Inflammatory macrophage treated with lipopolysaccharide for 4 hours (primary cell): ENCODE results near the gene SIGLEC7.
A peak's percentile ranks its signal among the peaks of the same experiment; 100 is the strongest.

ENCODE experiments used
- DNase-seq: peaks from one replicate; pipeline ENCODE4 v3.0.0-alpha.2; 2020

Gene SIGLEC7

DNA sequence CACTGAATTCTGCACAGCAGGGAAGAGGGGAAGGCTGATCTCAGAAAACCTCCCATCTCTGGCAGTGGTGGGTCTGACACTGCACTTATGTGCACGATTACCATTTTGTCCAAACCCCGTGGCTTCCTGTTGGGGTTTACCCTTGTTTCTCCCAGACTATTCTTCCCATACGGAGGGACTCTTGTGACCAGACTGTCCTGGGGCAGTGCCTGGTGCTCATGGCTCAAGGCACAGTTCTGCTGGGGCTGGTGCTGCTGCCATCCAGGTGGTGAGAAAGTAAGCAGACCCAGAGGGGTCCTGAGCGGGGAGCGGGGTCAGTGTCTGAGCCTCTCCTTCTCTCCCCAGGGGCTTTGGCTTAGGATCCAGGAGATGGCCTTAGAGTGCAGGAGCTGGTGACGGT, 22.5 kb upstream of the SIGLEC7 start:
- DNase-seq: peak; percentile 86

DNA sequence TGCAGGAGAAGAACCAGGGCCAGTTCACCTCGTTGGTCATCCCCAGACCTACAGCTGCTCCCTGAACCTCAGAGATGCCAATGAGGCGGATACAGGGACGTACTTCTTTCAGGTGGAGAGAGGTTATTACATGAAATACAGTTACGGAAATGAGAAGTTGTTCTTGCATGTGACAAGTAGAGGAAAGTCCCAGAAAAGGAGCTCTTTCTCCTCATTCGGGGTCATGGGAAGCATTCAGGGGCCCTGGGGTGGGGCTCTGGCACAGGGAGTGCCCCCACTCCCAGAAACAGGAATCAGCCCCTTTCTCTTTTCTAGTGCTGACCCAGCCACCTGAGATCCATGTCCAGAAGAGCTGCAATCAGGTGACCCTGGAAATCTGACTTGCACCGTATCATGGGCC, 21.9 kb upstream of the SIGLEC7 start:
- peak; percentile 73 for DNase-seq

DNA sequence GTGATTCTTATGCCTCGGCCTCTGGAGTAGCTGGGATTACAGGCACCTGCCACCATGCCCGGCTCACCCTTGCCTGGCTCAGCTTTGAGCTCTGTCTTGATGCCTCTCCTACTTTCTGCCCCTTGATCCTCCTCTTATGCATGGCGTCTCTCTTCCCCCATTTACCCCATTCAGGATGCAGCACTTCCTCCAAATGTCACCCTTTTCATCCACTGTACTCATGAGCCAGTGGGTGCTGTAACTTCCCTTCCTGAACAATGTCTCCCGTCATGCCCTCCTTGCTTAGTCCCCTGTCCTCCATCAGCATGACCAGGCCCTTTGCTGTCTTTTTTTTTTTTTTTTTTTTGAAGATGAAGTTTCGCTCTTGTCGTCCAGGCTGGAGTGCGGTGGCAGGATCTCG, 20.8 kb upstream of the SIGLEC7 start:
- peak; percentile 87 for DNase-seq

DNA sequence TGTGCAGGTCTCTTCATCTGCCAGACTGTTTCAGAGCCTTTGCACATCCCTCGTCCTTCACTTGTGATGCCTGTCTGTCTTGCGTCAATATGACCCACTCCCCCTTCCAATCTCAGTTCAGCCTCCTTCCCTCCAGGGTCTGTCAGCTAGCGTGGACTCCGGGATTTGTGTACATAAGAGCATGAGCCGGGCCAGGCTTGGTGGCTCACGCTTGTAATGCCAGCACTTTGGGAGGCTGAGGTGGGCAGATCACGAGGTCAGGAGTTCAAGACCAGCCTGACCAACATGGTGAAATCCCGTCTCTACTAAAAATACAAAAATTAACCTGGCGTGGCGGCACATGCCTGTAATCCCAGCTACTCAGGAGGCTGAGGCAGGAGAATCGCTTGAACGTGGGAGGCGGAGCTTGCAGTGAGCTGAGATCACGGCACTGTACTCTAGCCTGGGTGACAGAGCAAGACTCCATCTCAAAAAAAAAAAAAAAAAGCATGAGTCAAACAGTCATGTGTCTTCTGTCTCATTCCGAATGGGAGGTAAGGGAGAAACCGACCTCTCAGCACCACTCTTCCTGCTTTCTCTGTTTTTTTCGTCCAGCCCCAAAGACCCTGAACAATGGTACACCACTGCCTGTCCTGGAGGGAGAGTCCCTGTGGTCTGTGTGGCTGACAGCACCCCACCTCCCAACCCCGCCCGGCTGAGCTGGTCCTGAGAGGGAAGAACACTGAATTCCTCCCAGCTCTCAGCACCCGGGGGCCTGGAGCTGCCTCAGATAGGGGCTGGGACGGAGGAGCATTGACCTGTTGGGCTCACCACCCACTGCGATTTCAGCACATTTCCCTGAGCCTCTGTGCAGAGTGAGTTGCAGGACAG, 19.8 kb upstream of the SIGLEC7 start:
- DNase-seq: peak; percentile 90

DNA sequence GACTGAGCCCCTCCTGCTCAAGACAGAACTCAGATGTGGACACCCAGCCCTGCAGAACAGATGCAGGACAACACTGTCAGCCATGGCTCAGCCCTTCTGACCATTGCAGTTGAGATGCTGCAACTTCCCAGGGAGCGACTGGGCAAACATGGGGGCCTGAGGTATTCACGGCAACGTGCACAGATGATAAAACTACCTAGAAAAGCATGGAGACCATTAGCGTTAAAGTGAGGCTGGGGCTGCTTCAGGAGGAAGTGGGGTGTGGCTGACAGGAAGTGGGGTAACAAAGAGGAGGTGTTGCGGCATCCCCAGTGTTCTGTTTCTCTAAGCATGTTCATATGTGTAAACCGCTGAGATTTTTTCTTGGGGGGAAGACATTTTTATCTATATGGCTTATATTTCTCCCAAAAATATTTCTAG, 18.7 kb upstream of the SIGLEC7 start:
- peak; percentile 87 for DNase-seq

DNA sequence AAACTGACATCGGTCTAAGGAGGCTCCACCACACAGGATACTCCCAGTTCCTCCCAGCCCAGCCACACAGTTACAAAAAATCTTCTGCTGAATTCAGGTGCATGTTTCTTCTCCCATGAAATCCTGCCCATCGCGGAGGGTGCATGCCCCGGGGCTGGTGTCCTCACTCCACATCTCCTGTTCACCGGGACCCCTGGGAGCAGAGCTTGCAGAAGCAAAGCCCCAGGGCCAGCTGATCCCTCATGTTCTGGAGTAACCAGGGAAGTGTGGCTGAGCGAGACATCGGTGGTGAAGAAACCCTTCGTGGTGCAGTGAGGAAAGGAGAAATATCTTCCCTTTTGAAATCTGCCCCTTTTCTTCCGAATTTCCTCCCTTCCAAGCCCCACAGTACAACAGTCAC, 18.3 kb upstream of the SIGLEC7 start:
- peak; percentile 66 for DNase-seq

DNA sequence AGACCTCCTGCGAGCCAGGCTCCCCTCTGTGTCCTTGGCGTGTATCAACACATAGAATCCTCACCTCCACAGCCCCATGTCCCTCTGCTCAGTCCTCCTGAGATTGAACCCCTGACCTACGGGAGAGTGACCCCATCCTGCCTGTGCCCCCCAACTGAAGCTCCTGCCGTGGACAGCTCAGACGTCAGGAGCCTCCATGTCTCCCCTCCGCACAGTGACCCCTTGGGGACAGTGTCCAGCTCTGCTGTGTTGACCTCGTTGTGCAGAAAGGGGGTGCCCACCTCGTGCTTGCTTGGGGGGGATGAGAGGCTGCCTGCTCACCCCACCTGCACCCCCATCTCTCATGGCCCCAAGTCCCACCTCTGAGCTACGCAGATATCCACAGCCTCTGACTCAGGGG, 17.9 kb upstream of the SIGLEC7 start:
- no peak for DNase-seq

DNA sequence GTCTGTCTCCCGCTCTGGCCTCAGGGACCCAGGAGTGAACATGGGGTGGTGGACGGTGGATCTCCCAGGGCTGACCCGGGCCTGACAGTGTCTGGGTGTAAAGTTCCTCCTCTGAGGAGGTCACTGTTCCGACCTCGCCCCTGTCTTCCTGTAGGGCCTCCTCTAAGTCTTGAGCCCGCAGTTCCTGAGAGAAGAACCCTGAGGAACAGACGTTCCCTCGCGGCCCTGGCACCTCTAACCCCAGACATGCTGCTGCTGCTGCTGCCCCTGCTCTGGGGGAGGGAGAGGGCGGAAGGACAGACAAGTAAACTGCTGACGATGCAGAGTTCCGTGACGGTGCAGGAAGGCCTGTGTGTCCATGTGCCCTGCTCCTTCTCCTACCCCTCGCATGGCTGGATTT, 17.4 kb upstream of the SIGLEC7 start, which contains the start of gene SIGLEC9:
Gene SIGLEC9 (plus strand): TSS at position 178 of the 400 bp plus-strand sequence. CDS start 69 bp downstream, at position 247.
- DNase-seq: peak; percentile 67

DNA sequence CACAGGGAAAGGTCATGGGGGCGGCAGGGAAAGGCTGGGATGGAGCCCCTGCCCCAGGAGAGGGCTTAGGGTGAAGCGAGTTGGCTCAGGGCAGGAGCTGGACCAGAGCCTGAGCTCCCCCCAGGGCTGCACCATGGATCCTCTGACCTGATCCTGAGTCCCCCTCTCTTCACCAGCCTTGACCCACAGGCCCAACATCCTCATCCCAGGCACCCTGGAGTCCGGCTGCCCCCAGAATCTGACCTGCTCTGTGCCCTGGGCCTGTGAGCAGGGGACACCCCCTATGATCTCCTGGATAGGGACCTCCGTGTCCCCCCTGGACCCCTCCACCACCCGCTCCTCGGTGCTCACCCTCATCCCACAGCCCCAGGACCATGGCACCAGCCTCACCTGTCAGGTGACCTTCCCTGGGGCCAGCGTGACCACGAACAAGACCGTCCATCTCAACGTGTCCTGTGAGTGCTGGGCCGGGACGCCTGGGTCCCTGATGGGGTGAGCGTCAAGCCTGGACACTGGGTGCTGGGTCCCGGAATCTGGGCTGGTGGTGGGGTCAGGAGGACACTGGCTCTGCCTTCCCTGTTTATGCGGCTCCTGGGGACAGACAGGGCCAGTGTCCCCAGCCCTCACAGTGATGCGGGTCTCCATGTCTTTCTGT, 16.6 kb upstream of the SIGLEC7 start:
- DNase-seq: no peak

DNA sequence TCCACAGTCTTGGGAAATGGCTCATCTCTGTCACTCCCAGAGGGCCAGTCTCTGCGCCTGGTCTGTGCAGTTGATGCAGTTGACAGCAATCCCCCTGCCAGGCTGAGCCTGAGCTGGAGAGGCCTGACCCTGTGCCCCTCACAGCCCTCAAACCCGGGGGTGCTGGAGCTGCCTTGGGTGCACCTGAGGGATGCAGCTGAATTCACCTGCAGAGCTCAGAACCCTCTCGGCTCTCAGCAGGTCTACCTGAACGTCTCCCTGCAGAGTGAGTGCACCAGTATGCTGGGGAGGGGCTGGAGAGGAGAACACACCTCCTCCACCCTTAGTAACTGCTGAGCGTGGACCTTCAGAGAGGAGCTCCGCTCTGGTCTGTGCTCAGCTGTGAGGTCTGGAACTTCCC, 15.1 kb upstream of the SIGLEC7 start:
- DNase-seq: no peak

DNA sequence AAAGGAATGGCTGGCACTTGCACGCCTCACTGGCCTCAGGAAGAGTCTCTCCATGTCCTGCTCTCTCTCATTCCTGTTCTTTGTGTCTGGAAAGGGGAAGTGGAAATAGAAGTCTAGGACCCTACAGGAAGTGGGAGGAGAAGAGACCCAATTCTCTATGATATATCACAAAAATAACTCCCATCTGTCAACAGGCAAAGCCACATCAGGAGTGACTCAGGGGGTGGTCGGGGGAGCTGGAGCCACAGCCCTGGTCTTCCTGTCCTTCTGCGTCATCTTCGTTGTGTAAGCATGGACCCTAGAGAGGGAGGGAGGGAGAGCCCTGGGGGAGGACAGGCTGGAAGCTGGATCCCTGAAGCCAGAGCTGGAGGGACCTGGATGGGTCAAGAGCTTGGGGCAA, 14.3 kb upstream of the SIGLEC7 start:
- peak; percentile 91 for DNase-seq

DNA sequence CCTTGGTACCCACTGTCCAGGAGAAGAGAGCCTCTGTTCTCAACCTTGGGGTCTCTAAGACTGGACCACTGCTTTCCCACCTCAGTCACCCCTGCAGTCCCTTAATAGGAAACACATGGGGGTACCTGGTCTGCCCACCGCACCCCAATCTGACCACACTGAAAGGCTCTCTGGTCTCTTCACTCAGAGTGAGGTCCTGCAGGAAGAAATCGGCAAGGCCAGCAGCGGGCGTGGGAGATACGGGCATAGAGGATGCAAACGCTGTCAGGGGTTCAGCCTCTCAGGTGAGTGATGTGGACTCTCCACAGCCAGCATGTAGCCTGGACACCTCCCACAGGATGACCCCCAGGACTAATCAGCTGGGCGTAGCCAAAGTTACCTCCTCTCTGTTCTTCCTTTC, 13.9 kb upstream of the SIGLEC7 start:
- no peak for DNase-seq

DNA sequence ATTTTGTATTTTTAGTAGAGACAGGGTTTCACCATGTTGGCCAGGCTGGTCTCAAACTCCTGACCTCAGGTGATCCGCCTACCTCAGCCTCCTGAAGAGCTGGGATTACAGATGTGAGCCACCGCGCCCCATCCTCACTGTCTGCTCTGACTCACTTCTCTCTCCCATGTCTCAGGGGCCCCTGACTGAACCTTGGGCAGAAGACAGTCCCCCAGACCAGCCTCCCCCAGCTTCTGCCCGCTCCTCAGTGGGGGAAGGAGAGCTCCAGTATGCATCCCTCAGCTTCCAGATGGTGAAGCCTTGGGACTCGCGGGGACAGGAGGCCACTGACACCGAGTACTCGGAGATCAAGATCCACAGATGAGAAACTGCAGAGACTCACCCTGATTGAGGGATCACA, 12.4 kb upstream of the SIGLEC7 start:
- DNase-seq: no peak

DNA sequence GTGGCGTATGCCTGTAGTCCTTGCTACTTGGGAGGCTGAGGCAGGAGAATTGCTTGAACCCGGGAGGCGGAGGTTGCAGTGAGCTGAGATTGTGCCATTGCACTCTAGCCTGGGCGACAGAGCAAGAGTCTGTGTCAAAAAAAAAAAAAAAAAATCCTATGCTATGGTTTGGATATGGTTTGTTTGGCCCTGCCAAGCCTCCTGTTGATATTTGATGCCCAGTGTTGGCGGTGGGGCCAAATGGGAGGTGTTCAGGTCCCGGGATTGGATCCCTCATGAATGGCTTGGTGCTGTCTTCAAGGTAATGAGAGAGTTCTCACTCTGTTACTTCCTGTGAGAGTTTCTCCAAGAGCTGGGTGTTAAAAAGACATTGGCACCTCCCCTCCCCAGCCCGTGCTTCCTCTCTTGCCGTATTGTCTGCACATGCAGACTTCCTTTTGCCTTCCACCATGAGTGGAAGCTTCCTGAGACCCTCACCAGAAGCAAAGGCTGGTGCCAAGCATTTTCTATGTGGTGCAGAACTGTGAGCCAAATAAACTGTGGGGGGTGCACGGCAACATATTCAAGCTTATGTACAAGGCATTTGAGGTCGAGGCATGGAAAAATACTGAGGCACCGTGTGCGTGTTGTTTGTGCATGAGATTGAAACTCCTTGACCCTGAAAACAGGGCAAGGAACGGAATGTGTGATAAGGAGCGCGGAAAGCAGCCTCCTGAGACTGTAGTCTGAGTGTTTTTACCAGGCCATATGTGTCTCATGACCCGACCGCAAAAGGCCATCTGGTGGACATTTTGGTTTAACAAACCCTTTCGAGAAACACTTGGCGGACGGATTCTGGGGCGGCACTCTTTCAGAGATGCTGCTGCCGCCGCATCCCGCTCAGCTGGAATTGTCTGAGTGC, 10.1 kb upstream of the SIGLEC7 start:
- DNase-seq: peak; percentile 73

DNA sequence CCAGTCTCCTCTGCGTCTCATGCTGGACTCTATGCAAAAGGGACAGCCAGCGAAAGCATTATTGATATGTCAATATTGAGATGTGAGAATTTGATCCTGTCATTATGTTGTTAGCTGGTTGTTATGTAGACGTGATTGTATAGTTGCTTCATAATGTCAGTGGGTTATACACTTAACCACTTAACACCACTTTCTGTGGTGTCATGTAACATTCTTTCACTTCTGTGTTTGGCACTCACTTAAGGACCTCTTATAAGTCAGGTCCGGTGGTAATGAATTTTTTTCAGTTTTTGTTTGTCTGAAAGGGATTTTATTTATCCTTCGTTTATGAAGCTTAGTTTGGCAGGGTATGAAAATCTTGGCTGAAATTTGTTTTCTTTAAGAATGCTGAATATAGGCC, 7.1 kb upstream of the SIGLEC7 start:
- DNase-seq: peak; percentile 86

DNA sequence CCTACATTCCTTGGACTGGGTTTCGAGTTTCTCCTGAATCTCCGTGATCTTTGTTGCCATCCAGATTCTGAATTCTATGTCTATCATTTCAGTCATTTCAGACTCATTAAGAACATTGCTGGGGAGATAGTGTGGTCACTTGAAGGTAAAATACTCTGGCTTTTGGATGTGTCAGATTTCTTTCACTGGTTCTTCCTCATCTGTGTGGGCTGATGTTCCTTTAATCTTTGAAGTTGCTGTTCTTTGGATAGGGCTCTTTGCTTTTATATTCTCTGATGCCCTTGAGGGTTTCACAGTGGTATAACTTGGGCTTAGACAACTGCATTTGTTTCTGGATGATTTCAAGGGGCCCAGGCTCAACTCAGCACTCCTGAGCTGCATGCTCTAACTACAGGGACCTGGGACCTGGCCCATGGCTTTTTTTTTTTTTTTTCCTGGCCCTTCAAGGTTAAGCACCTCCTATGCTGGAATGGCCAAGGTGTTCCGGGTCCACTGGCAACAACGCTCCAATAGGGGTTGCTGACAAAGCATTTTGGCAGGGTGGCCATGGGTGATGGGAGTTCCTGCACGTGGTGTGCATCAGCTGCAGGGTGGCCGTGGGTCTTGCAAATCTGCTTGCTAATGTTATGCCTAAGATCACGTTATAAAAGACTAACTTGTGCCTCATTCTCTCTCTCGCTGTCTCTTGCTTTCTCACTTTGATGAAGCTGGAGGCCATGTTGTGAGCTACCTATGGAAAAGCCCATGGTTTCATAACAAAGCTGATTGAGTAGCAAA, 5.9 kb upstream of the SIGLEC7 start:
- peak; percentile 58 for DNase-seq

DNA sequence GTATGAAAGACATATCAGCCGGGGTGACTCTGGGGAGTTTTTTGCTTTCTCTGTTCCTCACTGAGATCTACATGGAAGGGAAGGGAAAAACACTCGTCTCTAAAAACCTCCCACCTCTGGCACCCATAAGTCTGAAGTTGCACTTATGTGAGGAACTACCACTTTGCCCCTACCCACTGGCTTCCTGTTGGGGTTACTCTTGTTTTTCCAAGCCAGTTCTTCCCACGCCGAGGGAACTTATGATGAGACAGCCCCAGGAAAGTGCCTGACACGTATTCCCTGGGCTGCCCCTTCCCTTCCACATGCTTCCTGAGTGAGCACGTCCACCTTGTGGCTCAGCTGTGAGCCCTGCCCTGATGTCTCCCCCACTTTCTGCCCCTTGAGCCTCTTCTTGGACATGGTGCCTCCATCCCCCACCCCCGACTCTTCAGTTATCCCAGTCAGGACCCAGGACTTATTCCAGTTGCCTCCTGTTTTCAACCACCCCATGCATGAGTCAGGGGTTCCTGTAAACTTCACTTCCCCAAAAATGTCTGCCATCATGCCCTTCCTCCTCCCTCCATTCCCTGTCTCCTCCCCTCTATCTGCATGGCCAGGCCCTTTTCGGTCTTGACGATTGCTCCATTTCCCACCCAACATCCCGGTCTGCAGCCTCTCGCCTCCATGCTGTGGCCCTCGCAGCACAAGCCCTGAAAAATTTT, 5.1 kb upstream of the SIGLEC7 start:
- DNase-seq: peak; percentile 98

DNA sequence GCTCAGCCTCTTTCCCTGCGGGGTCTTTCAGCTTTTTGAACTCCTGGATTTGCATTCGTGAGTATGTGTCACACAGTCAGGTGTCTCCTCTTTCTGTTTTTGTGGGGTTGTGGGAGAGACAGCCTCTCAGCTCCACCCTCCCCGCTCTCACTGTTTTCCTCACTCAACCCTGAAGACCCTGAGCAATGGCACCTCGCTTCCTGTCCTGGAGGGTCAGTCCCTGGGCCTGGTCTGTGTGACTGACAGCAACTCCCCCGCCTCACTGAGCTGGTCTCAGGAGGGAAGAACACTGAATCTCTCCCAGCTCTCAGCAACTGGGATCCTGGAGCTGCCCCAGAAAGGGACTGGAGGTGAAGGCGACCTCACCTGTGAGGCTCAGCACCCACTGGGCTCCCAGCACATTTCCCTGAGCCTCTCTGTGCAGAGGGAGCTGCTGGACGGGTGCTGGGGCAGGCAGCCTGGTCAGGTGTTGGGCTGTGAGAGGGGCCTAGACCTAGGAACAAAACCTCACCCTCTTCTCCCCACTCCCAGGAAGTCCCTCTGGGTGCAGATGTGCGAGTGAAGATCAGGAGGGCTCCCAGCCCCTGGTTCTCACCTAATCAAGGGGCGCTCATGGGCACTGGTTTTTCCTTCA, 4.2 kb upstream of the SIGLEC7 start:
- DNase-seq: peak; percentile 46

DNA sequence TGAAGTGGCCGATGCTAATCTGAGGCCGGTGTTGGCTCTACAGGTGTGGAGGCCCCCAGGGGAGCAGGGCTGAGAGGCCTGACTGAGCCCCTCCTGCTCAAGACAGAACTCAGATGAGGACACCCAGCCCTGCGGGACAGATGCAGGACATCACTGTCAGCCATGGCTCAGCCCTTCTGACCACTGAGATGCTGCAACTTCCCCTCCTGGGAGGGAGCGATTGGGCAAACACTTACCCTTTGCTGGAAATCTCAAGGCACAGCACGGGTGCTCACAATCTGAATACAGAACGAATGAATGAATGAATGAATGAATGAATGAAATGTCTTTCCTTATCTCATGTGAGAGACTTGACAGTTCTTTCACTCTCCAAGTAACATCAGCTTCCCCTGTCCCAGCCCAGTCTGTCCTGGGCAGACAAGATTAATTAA, 3.5 kb upstream of the SIGLEC7 start:
- peak; percentile 95 for DNase-seq

DNA sequence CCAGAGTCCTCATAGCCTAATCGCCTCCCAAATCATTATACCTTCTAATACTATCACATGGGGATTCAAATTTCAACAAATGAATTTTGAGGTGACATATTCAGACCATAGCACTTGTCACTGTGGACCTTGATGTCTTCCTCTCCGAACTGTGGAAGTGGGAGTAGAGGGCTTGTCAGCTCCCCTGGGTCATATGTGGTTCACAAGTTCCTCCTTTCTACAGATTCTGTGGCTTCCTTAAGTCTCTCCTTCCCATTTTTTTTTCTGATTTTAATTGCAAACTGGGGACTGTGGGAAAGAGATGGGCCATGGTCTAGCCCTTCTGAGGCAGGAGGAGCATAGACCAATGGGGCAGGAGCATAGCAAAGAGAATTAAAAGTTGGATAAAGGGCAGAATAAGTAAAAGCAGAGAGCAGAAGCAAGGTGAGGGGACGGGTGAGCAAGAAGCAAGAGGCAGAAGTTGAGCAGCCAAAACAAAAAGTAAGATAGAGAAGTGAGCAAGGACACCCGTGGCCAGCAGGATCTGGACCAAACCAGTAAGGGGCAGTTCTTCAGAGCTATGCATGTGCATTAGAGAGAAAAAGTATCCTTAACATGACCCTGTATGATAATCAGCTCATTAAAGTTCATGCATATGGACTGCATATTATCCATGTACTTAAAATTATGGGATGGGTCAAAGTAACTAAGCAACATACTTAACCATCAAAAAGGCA, 2.6 kb upstream of the SIGLEC7 start:
- peak; percentile 90 for DNase-seq

DNA sequence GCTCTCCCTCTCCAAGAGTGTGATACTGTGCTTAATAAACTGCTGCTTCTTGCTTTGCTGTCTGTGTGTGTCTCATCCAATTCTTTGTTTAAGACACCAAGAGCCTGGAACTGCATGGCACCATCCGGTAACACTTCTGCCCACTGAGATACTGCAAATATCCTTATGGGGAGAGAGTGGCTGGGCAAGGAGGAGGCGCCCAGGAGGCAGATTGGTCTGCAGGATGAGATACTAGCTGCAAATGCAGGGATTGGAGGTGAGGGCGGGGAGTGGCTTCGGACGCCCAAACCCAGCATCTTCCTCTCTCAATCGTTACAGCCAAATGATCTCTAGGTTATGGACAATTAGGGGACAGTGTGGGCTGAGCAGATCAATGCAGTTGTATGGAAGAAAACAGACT, 1.7 kb upstream of the SIGLEC7 start:
- DNase-seq: no peak
